HG03139 (cell line): ENCODE measurements around the gene NOX5.

Experiments
- ATAC-seq: cut with Tn5 transposase; IDR thresholded peaks from one replicate; pipeline ENCODE4 v1.9.1; 2021; ENCODE audit not compliant: unreplicated experiment

NOX5 gene

GRCh38 chr15:69080295-69081248 is 66.1 kb downstream of the NOX5 start:
- no peak for ATAC-seq

- ATAC-seq: no peak
Observed at GRCh38 chr15:69081310-69082004, 67.0 kb downstream of the NOX5 start.

- ATAC-seq: no peak
Observed at GRCh38 chr15:69082021-69082502, 67.6 kb downstream of the NOX5 start.

- no peak for ATAC-seq
Observed at GRCh38 chr15:69082554-69082953, 68.1 kb downstream of the NOX5 start.

GRCh38 chr15:69084404-69085030 is 70.0 kb downstream of the NOX5 start:
- ATAC-seq: no peak

GRCh38 chr15:69085325-69086081 is 71.0 kb downstream of the NOX5 start:
- ATAC-seq: no peak

- no peak for ATAC-seq
Observed at GRCh38 chr15:69086427-69087204, 72.1 kb downstream of the NOX5 start.

- ATAC-seq: no peak
Observed at GRCh38 chr15:69087366-69087976, 73.0 kb downstream of the NOX5 start.

GRCh38 chr15:69088300-69088965 is 73.9 kb downstream of the NOX5 start:
- no peak for ATAC-seq

- ATAC-seq: no peak
Observed at GRCh38 chr15:69089258-69089657, 74.8 kb downstream of the NOX5 start.

- ATAC-seq: no peak
Observed at GRCh38 chr15:69090197-69090948, 75.9 kb downstream of the NOX5 start.

GRCh38 chr15:69091654-69092053 is 77.2 kb downstream of the NOX5 start:
- no peak for ATAC-seq

- no peak for ATAC-seq
Observed at GRCh38 chr15:69092159-69092558, 77.7 kb downstream of the NOX5 start.

- ATAC-seq: no peak
Observed at GRCh38 chr15:69093127-69093526, 78.6 kb downstream of the NOX5 start.

- ATAC-seq: no peak
Observed at GRCh38 chr15:69093614-69094013, 79.1 kb downstream of the NOX5 start.

GRCh38 chr15:69094124-69094921 is 79.8 kb downstream of the NOX5 start:
- ATAC-seq: no peak

- no peak for ATAC-seq
Observed at GRCh38 chr15:69095274-69095673, 80.8 kb downstream of the NOX5 start.

GRCh38 chr15:69096196-69096595 is 81.7 kb downstream of the NOX5 start:
- no peak for ATAC-seq
